ACHN (cell line): Measurements from ENCODE around the gene TUBB2B.
A peak's percentile ranks its signal among the peaks of the same experiment; 100 is the strongest.

ENCODE experiments used
- DNase-seq: peaks from one replicate; pipeline ENCODE4 v3.0.0-alpha.2; 2015
- in situ Hi-C: cut with HindIII; loops from 2 replicates; pipeline ENCODE4 v1.10.0; 2017; ENCODE audit warnings: low sequenced_read_pairs, low pct_ligation_motif_present, low pct_unique_long_range_greater_than_20kb

Gene TUBB2B

DNA sequence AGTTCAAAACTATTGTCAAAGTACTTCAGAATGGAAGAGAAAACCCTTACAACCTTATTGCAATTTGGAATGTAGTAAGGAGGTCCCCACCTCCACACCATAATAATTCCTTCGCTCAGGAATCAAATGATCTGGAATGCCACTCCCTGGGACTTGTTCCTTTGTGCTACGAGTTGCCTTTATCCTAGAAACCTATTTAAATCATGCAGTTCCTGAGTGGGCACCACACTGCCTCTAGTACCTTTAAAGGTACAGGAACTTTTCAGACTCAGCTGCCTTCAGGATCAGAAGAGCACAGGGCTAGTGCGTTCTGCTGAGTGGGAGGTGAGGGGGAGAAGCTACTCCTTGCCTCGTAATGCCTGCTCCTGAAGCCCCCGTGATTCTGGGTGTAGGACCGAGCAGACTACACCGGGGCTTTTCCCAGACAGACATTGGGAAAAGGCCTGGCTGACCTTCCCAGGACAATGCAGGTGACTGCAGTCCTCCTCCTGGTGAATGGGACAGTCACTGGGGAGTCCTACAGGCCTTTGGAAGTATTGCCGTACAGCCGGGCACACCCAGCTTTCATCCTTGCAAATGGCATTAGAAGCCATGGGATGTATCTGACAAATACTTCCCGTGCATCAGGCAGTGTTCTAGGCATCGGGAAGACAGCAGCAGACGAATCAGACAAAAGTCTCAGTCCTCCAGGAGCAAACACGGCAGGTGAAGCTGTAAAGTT is 11.8 kb upstream of the TUBB2B start:
- in situ Hi-C loops = no loop called here
- no peak for DNase-seq

DNA sequence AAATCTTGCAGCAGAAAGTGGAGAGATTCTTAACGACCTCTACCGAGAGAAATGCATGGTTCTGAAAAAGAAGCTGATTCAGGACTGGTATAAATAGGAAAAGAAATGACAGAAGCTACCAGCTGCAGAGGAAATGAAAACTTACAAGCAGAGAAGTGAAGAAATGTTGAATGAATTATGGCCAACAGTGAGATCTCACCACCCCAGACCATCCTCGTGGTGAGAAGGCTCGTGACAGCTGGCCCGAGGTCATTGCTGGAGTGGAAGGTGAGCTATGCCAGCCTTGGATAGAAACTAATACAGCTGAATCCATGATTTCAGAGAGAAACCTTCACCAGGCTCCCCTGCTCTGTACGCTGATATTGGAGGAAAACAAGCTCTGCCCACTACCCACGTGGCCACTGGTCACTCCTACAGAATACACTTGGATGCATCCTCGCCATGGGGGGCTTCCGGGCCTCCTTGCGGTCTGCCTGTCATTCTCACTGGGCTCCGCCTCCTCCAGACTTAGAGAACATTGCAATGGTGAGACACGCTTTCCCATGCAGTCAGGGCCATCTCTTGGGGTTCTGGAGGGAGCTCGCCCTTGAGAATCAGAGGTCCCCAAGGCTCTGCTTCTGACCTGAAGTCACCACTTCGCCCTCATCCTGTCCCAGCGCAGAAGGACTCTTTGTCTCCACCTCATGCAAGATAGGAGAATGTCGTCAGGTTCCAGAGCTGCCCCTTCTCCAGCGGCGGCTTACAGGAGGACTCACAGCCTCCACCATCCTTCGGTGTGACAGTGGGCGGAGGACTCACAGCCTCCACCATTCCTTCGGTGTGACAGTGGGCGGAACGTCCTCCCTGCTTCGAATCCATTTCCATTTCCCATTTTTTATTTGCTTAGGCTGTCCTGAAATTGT is 10.6 kb upstream of the TUBB2B start:
- in situ Hi-C loops = no loop called here
- no peak for DNase-seq

DNA sequence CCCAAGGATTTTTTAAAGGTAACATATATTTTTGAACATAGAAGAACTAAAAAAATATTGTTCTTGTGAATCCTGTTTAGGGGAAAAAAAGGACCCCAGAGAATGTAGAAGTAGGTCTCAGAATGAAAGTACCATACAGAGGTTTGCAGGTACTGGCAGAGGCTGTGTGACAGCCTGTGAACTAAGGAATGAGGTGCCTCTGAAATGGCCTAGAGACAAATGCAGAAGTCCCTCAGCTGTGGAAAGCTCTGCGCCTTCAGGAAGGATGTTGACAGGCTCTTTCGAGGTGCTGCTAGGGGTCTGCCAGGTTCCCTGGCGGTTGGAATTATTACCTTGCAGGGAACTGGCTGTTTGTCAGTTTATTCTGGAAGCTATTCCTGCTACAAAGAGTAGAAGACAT is 8.6 kb upstream of the TUBB2B start:
- no peak for DNase-seq
- in situ Hi-C loops = no loop called here

DNA sequence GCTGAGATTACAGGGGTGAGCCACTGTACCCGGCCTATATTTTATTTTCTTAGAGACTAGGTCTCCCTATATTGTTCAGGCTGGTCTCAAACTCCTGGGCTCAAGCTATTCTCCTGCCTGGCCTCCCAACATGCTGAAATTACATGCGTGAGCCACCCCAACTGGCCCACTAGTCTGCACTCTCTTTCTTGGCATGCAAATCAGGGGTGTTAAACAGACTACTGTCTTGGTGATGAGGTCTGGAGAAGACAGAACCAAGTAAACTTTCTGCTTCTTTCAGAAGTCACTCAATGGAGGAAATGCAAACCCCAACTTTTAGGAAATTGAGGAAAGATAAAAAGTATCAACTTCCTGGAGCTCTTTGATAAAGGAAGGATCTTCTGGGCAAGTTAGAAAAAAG is 8.0 kb upstream of the TUBB2B start:
- in situ Hi-C loops = no loop called here

DNA sequence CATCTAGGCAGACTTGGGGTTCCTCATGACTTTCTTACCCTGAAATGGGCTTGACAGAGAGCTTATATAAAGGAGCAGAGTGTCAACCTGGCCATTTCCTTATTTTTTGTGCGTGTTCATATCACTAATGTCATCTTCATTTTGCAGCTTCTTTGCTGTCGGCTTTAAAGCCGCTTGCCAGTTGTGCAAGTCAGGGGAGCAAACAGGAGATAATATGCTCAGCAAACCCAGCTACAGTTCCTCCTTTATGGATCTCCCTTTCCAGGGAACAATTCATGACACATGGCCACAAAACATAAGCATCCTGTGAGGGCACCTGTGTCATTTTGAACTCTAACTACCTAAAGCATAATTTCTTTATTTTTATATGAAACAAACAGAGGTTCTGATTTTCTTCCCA is 6.5 kb upstream of the TUBB2B start:
- in situ Hi-C loops = no loop called here
- DNase-seq = no peak

More for the DNA sequence above, 8.0 kb upstream of the TUBB2B start:
- no peak for DNase-seq

DNA sequence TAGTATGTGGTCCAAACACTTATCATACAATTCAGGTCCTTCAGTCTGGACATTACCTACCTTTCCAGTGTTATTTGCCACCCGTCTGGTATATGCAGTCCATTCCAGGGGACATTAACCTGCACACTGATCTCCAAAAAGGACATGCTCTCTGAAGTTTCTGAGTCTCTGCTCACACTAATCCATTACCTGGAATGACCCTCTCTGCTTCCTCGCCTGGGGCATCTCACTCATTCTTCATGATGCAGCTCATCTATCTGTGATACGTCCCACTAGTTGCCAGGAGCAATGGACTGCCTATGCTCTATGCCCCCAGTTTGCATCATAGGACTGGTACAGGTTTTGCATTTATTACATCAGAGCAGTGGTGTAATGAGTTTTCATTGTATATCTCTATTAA is 5.9 kb upstream of the TUBB2B start:
- no peak for DNase-seq
- in situ Hi-C loops = no loop called here

DNA sequence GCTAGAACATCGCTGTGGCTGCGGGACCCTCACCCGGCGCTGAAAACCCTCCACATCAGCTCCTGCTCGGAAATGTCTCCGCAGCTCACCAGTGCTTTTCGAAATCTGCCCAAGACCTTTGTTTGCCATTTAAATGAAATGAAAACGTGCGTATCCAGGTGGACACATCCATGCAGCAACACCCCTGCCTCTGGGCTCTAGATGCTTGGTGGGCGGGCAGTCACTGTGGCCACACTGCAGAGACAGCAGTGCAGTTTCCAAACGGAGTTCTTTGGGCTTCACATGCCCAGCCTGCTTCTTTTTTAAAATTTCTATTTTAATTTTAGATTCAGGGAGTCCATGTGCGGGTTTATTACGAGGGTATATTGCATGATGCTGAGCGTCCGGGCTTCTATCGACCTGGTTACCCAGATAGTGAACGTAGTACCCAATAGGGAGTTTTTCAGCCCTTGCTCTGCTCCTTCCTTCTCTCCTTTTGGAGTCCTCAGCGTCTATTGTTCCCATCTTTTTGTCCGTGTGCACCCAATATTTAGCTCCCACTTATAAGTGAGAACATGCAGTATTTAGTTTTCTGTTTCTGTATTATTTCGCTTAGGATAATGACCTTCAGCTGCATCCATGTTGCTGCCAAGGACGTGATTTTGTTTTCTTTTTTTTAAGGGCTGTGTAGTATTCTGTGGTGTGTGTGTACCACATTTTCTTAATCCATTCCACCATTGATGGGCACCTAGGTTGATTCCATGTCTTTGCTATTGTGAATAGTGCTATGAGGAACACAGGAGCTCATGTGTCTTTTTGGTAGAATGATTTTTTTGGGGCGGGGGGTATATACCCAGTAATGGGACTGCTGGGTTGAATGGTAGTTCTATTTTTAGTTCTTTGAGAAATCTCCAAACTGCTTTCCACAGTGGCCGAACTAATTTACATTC is 4.8 kb upstream of the TUBB2B start:
- in situ Hi-C loops = no loop called here
- no peak for DNase-seq

DNA sequence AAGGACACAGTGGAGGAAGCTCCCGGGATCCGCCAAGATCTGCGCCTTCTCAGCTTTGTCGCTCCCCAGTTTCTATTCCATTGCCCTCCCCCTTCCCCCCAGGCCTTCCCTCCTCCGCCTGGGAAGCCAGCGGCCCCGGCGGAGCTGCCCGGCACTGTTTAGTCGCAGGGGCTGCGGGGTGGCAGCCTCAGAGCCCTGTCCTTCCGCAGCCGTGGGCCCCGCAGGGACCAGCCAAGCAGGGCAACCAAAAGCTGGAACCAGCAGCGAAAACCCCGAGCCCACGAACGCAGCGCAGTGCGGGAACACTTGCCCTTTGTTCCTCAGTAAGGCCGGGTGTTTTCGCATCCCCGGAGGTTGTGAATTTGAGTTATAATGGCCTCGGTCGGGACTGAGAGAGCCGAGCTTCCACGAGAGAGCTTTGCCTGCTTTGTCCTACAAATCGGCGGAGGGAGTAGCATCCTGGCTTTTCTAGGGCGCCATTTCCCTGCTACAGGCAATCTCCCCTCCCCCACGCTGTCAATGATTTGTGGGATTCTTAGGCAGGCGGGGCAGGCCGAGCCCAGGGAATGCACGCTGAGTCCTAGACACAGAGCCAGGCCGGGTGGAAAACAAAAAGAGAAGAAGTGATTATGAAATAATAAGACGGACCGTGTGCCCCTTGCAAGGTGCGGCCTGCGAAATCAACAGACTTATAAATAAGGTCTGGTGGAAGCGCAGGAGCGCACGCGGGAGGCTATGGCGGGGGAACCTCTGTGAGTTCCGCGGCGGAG is 4.0 kb upstream of the TUBB2B start:
- DNase-seq = peak; percentile 85
- in situ Hi-C loops = no loop called here

DNA sequence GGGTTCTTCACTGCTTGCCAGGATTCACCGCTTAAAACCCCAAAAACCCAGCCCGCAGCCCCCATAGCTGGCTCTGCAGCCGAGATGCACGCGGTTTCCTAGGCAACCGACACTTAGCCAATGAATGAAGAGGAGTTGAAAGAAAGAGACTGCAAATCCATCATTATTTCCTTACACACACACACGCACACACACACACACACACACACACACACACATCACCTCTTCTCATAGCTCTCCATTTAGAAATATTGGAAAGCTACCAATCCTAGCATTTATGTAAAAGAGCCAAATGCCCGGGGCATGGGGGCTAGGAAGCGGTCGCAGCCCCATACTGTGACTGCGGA is 3.4 kb upstream of the TUBB2B start:
- in situ Hi-C loops = no loop called here
- DNase-seq = peak; percentile 45

DNA sequence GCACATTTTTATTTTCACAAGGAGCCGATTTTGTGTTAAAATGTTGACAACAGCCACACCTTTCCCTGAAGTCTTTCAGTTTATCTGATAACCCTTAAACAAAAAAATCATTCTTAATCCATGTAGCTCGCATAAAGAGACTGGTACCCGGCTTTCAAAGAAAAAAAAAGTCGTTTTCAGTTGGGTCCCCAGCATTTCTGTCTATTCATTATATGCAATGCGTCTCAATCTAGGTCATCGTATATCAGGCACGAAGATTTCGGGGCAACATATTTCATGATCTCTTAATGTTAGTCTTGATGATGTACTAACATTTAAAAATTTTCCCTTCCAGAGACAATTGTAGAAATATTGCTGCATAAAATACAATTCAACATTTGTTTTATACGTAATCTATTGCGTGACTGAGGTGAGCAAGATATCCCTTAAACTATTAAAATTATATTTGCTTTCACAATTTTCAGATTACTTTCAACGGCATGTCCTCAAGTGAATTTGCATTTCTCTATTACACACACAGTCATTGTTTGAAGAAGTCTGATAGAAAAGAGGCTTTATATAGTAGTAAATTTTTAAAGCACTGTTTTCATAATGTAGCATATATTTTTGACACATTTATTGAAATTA is 2.9 kb upstream of the TUBB2B start:
- no peak for DNase-seq
- in situ Hi-C loops = no loop called here

DNA sequence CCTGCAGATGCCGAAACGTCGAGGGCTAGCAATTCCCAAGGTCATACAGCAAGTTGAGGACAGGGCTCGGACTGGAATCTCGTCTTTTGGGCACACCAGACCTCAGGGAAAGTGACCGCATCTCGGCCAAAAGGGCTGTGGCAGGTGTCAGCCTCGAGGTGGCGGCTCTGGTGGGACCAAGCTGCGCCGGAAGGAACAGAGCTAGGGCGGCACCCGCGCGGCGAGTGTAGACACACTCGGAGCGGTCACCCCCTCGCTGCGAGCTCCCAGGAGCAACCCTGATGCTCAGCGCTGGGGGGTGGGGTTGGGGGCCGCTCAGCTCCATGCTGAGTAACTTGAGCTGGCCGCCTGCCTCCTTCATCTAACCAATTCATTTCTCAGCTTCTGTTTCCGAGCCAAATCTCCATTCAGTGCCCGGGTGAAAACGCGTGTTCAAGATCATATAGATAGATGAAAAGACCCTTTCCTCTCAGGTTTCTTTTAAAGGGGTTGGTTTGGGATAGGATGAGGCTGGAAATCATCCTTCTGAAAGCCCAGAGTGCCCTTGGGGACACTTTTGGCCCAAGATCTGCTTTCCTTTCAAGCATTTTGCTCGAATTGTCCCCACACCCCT is 2.2 kb upstream of the TUBB2B start:
- in situ Hi-C loops = no loop called here
- no peak for DNase-seq

DNA sequence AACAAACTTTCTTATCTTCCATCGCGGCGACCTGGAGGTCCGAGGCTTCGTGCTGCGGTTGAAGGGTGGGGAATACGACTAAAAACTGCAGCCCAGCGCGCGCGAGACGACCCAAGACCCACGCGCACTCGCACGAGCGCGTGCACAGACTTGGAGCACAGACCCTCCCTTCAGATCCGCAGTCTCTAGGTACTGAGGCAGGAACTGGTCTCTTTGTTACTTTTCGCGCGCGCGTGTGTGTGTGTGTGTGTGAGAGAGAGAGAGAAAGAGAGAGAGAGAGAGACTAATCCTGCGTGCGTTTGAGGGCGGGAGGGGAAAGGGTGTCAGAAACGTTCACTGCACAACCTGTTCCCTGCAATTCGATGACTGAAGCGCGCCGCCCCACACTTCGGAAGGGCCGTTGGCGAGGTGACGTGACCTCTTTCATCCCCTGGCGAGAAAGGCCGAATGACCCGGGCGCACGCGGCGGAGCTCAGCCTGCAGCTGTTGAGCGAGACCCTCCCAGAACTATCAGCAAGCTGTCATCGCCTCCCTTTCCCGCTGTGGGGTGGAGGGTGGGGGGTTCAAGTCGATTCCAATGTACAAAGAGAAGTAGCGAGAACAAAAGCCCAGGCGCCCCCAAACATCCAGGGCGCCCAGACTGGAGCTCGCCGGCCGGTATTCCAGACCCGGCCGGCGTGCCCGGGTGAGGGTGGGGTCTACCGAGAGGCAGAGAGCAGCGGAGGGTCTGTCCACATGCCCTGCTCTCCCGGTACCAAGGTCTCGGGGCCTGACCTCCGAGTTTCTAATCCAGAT is 1.5 kb upstream of the TUBB2B start:
- DNase-seq = no peak
- in situ Hi-C loops = no loop called here

DNA sequence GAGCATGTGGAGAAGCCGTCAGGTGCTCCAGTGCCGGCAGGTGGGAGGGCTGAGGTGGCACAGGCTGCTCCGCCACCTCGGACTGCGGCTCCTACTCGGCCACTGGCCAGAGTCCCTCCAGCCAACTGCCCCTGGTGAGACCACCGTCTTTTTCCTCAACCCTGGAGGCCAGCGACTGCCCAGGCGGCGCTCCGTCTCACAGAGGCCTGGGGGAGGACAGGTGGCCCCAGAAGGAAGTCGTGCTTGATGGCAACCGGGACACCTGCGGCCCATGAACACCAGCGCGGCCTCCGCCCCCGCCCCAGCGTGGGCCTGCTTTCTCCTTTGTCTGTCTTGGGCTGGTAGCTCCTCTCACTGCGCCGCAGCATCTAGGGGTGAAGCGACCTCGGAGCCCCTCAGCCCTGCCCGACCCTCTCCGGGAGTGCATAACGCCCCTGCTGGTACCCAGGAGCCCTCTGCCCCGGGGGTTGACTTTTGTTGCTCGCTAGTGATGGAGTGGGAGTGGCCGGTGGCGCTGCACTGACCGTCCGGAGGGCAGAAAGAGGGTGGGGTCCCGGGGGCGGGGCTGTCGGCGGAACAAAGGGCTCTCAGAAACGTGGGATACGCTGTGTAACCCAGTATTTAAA is 706 bp upstream of the TUBB2B start:
- DNase-seq = peak; percentile 22
- in situ Hi-C loops = no loop called here

DNA sequence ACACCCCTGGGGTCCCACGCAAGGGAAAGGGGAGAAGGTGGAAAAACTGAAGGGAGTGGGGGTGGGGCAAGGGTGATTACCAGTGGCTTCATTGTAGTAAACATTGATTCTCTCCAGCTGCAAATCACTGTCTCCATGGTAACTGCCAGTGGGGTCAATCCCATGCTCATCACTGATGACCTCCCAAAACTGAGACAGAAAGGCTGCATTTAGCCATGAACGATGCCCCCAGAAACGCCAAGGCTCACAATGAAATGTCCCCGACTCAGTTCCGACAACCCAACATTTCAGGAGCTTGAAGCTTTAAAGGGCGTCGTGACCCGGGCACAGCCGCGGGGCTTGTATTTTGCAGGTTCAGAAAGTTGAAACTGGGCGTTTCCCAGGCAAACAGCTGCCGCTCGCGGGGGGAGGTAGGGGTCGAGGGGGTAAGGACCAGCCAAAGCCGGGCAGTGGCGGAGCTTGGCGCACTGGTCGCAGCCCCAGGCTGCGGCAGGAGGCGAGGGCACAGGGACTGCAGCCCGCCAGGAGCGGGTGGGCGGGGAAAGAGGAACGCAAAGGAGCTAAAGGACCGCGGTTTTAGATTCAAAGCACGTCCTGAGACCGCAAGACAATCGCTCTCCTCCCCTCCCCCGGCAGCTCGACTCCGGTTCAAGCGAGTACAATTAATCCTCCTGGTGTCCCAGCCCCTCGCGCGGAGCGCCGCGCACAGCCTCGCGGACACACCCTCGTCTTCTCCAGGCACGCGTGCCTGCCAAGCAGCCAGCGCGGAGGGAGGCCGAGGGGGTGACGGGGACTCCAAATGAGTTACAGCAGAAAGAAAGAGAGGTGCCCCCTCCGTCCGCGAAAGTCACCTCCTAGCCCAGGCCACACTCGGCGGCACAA is 731 bp downstream of the TUBB2B start:
- in situ Hi-C loops = no loop called here
- peak; percentile 25 for DNase-seq

DNA sequence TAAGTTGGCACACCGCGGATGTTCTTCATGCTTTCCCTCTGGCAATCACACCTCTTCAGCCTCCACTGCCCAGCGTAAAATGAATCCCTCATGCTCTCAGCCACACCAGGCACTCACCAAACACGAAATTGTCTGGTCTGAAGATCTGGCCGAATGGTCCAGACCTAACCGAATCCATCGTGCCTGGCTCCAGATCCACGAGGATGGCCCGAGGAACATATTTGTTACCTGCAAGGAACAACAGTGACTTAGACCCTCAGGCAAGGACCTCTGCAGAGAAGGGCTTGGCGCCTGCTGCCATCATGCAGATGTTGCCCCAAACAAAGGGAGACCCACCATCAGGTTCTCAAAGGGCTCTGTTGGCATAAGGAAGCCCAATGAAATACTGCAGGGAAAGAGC is 1.4 kb downstream of the TUBB2B start:
- DNase-seq = no peak
- in situ Hi-C loops = no loop called here
